Uterus (tissue), 2 donors: ENCODE data around the gene CTBP1.

ENCODE experiments used
- CTCF ChIP-seq, 4 experiments: fragments of 200-600 bp in 2 of 4; fragments of 450-650 bp in 2 of 4; sonication (generic) in 2 of 4; IDR thresholded peaks; one replicate each; pipeline ENCODE4 v1.5.1; 2016 to 2019; ENCODE audit warnings: antibody characterized with exemption in 4 of 4, mild to moderate bottlenecking in 2 of 4, moderate library complexity in 1 of 4
- POLR2A ChIP-seq, 2 donors: fragments of 450-650 bp; IDR thresholded peaks; one replicate each; pipeline ENCODE4 v1.6.1; 2016; ENCODE audit warnings: antibody characterized with exemption in 2 of 2, mild to moderate bottlenecking in 1 of 2, moderate library complexity in 1 of 2

- TF ChIP-seq POLR2A (IDR thresholded peaks at IDR 0.05) (no peak), CTCF (IDR thresholded peaks at IDR 0.05) (no peak)
Observed at GRCh38 chr4:1164040-1164439, 84.9 kb downstream of the CTBP1 start.
